HG02943 (cell line): Measurements from ENCODE around the gene PLXNA2.

Experiments
- ATAC-seq: cut with Tn5 transposase; IDR thresholded peaks from one replicate; pipeline ENCODE4 v1.9.1; 2021; ENCODE audit warnings: mild to moderate bottlenecking, low read depth, moderate library complexity; ENCODE audit not compliant: unreplicated experiment

The PLXNA2 gene

DNA sequence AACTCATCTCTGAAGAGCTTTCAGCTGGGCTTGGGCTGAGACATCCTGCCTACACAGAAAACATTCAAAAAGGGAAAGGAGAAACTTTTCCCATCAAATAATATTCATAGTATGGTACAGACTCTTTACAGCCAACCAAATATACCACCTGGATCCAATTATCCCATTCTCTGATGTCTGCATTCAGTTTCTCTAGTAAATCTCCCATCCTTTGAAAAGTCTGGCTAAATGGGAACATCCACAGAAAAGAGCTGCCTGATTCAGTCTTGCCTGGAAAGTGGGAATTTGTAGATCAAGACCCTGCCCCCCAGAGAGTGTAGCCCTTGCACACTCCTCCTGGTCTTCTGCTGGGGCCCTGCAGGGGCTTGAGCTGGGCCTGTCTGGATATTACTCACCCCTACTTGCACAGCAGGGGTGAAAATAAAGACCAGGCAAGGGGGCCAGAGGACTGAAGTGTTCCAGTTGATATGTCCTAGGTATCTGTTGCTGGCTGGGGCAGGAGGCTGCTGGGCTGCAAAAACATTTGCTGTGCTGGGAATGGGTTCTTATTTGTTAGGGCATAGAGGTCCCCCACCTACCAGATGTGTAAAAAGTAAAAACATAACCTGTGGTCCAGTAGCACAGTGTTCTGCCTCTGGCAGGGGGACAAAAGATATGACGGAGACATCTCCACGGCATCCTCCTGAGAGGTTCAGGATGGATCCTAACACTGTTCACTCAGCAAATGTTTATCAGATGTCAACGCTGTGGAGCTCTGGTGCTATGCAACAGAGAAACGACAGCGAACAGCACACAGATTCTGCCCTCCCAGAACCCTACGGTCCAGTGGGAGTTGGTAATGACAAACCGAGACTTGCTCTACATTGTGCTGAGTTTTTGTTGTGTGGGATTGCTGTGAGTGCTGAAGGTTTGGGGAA is 140.3 kb downstream of the PLXNA2 start:
- no peak for ATAC-seq

DNA sequence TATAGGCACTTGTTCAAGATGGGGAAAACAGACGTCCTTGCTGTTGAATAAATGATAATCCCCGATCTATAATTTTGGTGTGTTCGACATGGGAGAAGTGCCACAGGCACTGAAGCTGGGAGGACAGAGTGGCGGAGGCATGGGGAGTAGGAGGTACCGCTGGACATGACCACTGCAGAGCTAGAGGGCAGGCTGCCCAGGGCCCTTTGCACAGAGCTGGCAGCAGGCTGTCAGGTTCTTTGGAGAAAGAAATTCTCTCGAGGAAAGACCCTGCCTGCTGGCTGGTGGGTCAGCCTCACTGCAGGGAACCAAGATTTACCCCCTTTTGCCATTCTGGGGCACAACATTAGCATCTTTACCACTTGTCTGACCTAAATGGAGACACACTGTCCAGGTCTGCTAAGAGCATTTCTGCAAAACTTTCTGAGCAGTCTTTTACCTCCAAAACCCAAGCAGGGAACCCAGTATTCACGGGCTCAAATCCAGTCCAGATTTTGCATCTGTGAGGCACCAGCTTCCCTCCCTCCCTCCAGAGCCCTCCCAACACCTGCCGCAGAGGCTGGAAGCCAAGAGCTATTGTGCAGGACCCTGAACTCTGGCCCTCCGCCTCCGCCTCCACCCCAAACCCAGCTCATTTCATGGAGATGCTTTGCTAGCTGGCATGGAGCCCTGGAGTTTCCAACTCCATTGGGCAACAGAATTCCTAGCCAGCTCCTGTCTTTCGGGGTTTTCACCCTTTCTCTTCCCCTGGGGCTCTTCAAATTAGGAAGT is 142.3 kb downstream of the PLXNA2 start:
- no peak for ATAC-seq

DNA sequence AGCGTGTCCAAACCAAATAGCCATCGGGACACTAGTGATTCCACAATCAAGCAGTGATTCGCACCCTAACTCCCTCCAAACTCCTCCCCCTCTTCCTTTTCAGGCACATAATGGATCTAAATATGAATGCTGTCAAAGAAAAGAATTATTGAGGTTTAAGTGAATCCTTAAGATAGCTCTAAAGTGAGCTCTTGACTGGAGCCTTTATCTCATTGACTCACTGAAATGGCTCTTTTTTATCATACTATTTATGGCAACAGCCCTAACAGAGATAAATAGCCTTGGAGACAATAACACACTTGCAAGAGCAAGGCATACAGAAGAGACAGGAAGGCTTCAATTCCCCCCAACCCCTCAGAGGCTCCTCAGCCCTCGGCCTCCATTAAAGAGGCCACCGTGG is 143.3 kb downstream of the PLXNA2 start:
- ATAC-seq: no peak

DNA sequence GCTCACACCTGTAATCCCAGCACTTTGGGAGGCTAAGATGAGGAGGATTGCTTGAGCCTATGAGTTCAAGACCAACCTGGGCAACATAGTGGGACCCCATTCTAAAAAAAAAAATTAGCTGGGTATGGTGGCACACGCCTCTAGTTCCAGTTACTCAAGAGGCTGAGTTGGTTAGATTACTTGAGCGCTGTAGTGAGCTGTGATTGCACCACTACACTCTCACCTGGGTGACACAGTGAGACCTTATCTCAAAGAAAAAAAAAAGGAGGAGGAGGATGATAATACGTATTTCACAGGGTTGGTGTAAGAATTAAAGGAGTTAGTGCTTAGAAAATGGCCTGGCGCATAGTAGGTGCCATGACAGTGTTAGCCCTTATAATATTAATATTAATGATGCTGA is 144.1 kb downstream of the PLXNA2 start:
- no peak for ATAC-seq

DNA sequence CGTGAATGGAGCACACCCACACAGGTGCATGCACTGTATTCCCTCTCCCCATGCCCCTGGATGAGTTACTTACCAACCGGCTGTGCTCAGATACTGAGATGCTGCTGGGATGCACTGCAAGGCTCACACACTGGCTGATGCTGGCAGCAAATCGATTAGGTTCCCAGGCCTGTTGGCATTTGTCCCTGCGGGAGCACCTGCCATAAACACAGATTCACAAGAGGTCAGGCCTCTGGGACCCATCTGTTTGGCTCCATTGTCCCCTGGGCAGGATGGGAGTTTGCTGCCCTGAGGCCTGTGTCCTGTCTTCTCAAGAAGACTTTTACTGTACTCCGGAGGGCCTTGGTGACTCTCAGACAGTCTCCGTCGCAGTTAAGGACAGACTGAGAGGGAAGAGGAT is 145.4 kb downstream of the PLXNA2 start:
- no peak for ATAC-seq

DNA sequence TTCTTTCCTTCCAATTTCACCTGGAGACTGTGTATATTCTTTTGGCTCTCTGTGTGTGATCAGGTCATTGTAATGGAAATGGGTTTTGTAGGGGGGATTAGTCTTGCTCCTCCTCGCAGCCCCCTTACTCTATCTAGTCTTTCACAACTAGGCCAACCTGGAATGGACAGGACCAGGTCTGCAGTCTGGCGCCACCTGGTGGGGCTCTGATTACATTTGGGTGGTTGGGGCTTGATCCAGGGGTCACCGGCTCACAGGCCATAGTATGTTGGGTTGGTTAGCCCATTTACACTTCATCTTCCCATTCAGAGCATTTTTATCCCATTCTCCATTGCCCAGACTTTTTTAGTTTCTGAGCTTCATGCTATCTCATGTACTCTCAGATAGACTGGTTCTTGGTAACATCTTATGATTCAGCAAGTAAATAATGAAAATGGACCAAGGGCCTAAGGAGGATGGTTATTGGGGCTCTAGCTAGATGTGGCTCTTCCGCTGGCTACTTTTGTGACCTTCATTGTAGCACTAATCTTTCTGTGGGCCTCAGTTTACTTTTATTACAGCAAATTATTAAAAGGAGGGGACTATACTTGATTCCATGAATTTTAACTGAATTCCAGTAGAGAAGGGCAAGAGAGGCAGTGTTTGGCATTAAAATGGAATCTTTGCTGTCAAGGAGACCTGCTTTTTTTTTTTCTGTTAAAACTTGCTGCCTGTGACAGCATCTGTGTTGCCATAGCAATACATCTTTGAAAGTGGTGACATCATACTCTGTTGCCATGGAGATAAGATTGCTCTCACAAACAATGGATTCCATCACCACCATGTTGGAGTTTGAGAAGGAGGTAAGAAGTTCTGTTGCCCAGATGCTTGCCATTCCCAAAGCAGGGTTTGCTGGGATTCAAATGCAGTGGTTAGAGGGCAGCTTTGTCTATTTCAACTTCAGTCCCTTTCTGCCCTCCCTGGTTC is 150.1 kb downstream of the PLXNA2 start:
- no peak for ATAC-seq

DNA sequence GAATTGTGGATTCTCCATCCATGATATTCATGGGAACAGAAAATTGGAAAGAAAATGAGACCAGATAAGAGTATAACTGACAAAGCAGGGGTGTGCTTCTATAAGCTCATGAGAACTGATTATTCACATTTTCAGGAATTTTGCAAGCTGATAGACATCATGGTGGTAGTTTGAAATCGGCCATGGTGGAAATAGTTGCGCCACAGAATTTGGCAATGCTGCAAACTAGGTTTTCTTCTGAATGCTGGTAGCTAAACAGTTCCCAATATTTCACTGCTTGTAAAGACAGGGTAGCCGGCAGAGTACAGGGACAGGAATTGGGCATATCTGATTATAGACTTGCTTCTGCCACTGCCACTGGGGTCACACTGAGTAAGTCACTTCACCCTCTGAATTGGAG is 151.1 kb downstream of the PLXNA2 start:
- ATAC-seq: no peak

DNA sequence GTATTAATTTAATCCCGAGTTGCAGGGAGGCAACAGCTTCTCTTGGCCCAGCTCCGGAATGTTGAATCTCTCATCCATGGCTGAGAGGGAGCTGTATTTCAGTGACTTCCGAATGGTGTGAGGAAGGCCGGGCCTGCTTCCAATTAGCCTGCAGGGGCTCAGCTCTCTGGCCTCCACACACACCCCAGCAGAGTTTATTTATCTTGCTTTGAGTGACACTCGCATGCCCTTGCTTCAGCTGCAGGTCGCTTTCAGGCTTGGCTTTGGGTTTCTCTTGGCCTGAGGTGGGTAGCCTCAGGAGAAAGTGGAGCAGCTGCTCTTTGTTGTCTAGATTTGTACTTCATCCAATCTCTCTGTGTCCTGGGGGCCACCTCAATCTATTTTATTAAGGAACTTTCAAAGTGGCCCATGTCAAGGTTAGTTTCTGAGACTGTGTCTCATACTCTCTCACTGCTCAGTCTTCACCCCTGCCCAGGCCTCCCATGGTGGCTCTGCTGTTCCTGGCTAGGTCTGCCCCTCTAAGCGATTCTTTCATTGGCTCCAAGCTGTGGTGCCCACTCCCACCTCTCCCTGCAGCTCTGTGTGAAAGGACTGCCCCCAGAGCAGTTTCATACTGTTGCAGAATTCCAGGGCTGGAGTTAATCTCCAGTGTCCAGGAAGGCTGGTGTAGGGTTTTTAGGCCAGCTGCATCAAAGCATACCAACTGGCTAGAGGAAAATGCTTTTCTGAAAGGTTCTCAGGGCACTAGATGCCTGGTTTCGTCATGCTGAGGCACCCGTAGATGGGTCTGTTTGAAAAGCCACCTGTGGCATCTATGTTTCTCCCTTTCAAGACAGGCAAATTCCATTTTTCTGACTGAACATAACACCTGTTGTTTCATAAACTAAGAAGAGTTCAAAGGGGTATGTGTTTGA is 153.5 kb downstream of the PLXNA2 start:
- no peak for ATAC-seq

DNA sequence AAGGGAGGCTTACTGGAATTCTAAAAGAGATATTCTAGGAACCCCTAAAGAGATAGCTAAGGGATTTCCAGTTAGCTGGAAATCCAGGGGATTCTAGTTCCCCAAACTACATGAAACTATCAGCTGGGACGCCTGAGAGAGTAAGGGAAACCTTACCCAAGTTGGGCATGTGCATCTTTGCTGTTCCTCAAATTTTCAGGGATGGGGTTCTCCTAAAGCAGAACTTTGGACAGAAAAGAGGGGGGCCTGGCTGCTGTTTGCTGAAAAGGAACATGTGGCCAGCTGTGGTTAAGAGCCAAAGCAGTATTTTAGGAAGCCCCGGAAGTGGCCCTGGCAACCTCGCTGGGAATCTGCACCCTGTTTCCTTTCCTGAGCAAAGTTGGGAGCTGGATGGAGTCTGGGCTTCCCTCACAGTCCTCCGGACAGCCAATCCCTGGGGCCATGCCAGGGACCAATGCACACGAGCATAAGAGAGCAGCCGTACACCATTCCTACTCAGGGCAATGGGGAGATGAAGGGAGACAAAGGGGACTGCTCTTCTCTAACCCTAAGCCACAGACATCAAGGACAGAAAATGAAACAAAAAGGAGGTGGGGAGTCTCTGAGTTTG is 154.3 kb downstream of the PLXNA2 start:
- no peak for ATAC-seq

DNA sequence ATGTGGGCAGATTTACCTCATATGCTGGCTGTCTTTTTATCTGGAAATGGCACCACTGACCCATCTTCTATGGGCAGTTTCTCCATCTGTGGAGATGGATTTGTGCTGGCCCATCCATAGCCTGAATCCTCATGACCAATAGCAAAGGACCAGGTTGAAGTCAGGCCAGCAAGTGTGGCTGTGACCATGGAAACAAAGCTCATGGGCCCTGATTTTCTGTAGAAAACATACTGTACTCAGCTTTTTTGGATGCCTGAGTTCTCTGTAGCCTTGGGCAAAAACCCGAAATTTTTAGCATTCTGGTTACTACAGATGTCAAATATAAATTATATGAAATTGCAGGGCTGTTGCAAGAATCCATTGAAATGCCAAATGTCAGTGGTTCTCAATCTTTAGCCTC is 155.0 kb downstream of the PLXNA2 start:
- ATAC-seq: no peak

DNA sequence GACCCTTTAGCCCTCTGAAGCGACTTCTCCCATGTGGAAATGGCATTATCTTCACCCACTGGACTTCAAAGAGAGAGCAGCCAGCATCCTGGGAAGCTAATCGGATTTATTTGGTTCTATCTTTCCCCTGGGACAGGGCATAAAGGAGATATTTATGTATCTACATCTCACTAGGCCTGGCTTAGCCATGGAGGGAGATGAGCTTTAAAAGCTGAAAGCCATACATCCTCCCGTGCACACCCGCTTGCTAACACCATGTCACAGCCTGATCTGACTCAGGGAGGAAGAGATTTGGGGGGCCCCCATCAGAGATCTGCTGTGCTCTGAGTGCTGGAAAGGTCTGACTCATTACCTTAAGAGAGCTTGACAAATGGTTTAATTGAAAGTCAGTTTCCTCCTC is 155.9 kb downstream of the PLXNA2 start:
- ATAC-seq: no peak

DNA sequence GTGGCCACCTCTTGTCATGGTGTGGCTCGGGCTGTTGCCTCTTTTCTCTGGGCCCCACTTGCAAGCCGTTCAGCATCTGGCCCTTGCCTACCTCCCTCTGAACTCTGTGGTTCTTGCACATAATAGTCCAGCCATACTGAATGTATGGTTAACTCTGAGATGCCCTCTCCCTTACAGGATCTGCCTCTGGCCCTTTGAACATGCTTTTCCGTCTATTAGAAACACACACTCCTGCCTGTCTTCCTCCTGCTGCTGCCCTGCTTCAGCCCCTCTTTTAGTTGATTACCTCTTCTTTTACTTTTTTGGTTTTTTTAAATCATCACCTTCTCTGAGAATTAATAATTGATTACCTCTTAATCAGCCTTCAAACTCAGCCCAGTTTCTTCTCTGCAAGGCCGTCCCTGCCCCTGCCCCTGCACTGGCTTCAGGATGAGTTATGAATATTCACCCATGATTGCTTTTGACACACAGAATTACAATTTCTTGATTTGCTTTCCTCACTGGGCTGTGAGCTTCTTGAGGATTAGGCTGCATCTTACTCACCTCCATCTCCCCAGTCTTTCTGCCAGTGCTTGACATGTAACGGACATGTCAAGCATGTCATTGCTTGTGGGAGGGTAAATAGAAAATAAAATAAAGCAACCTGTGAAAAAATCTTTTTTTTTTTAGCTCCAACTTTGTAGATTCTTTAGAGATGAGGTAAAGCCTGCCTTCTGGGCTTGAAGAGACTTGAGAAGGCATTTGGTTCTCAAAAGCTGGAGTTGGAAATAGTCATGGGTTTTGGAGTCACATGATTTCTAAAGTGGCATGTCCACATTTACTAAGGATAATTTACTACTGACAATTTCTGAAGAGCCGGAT is 158.3 kb downstream of the PLXNA2 start:
- no peak for ATAC-seq

DNA sequence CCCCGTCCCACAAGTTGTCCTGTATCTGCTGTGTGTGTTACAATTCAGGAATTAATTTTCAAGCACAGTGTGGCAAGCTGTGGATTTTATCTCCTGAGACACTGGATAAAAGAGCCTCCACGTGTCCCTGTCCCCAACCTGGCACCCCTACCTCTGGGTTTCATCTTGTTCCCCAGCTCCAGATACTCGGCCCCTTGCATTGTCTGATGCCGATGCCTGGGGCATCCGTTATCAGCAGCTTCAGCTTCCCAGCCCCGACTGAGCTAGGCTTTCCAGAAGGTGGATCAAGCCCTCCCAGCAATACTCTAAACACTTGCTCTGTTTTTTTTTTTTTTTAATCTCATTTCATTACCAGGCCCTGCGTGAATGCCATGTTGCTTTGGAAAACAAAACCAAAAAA is 159.4 kb downstream of the PLXNA2 start:
- ATAC-seq: no peak

DNA sequence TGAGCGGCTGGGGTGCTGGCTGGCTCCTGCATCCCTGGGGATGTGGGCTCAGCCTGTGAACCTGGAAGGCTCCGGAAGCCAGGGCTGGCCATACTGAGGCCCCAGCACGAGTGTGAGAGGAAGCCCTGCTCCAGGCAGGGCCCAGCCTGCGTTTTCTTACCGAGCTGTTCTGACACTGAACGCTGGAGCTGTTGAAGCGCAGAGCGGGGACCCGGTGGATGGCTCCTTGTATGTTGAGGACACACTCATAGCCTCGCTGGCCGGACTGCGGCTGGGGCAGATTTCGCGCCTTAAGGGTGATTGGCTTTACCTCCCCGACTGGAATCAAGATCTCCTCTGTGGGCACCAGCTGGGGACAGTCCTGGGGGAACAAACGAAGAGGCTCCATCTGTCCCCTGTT is 160.0 kb downstream of the PLXNA2 start:
- ATAC-seq: no peak

DNA sequence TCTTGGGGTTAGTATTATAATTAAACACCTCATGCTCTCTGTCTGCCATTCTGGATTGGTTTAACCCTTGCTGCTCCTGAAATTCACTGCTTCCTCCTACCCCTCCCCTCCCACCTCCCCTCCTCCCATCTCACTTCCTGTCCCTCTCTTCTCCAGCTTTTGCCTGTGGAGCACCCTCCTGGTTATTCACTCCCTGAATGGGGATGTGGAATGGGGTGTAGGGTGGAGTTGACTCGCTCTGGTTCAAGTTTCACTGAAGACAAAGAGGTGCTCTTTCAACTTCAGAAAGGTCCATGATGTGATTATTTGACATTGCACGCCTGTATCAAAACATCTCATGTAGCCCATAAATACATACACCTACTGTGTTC is 160.5 kb downstream of the PLXNA2 start:
- ATAC-seq: no peak

DNA sequence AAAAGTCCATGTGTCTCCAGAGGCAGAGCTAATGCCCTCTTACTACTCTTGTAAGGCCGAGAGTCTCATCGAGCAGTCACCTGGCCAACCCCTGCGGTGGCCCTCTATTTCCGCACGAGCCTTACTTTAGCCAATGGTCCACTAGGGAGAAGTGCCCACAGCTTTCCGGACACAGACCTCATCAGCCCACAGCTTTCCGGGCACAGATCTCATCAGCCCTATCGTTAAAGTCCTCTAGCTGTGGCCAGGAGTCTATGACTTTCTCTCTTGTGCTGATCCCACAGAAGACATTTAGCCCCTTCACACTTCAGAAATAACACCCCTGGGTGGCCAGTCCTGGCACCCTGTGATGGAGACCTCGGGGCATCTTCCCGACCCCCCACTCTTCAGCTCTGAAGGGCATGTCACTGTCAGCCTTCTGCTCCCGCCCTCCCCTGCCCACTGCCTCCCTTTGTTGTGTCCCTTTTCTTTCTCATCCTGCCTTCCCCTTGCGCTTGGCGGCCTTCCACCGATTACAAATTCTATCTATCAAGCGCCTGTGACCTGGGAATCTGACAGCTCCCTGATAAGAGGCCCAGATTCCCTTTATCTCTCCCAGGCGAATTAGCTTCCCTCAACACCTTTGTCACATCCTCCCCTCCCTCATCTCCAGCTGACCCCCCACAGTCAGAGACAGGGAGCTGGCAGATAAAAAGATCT is 161.0 kb downstream of the PLXNA2 start:
- no peak for ATAC-seq

DNA sequence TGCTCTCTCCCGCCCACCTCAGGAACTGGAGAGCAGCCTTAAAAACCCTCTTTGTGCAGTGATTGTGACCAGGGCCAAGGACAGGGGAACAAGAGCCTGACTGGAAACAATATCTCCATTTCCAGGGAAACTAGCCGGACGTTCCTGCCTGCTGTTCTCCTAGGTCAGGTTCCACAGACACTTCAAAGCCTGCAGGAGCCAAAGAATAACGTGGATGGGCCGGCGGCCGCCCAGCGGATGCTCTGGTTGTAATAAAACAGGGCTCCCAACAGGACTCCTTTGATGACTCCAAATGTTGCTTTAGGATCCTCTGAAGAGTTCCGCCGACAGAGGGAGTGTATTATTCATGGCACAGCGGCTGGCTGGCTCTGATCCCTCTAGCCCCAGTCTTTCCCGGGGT is 162.2 kb downstream of the PLXNA2 start:
- ATAC-seq: no peak
